HepG2 (cell line): Measurements from ENCODE around the gene PRELID2. TPM values are rescaled to one million over a fixed set of nuclear protein-coding genes. Genes with fewer than 3 reads are reported as not detected.

Experiments
- ATAC-seq: fragments of 200-7000 bp; cut with Tn5 transposase; 3 replicates; pipeline ENCODE4 v1.9.1; 2020; ENCODE audit warnings: mild to moderate bottlenecking, moderate library complexity
- BruUV-seq: library from RNA; stranded (reverse); fragments of 400-500 nt; replicated peaks from 2 replicates; lab custom pipeline; 2021; lab: Mats Ljungman, UMichigan
- CTCF ChIA-PET: fragments of 300-600 bp; formaldehyde crosslinking; extraction: SDS; loops from one replicate; lab custom pipeline; 2021; ENCODE audit warnings: low total read pairs, inconsistent platforms, low intra/inter-chr PET ratio; lab: Yijun Ruan, JAX
- POLR2A ChIA-PET: fragments of 350-600 bp; sonication (Branson Sonifier 250); formaldehyde crosslinking; loops from one replicate; lab custom pipeline; 2020; ENCODE audit warnings: antibody characterized with exemption, inconsistent platforms; lab: Yijun Ruan, JAX
- DNase-seq: peaks from one replicate; pipeline ENCODE4 v3.0.0-alpha.2; 2015; ENCODE audit warnings: low spot score
- FAIRE-seq: peaks from 3 replicates; lab custom pipeline; 2011; peaks lifted over from hg19 to GRCh38; lab: Jason Lieb, UNC
- H2AFZ ChIP-seq: one replicate; pipeline ENCODE4 v1.6.1; 2011; ENCODE audit warnings: low read length, inconsistent platforms
- H3K27ac ChIP-seq: fragments of 300-600 bp; 3 replicates; pipeline ENCODE4 v1.8.0; 2011; ENCODE audit warnings: mixed run types, mild to moderate bottlenecking, mixed read lengths, low read length, inconsistent platforms; ENCODE audit not compliant: insufficient read depth; ENCODE audit errors: extremely low read length
- H3K27me3 ChIP-seq, 2 experiments: fragments of 200-600 bp in 1 of 2; 2 replicates in 1 of 2; 3 replicates in 1 of 2; pipeline versions ENCODE4 v1.6.0 to v1.8.0; 2011; ENCODE audit warnings: low read length in 2 of 2, mild to moderate bottlenecking in 2 of 2, moderate library complexity in 2 of 2, inconsistent platforms in 1 of 2; ENCODE audit not compliant: insufficient read depth in 2 of 2, control insufficient read depth in 1 of 2
- H3K36me3 ChIP-seq, 2 experiments: fragments of 200-600 bp in 1 of 2; replicated peaks in 1 of 2; 2 replicates in 1 of 2; 3 replicates in 1 of 2; pipeline versions ENCODE4 v1.5.1 to v1.8.0; 2011; ENCODE audit warnings: low read length in 2 of 2, inconsistent platforms in 1 of 2; ENCODE audit not compliant: insufficient read depth in 2 of 2, control insufficient read depth in 1 of 2
- H3K4me1 ChIP-seq: 2 replicates; pipeline ENCODE4 v1.5.1; 2012; ENCODE audit warnings: low read length, inconsistent platforms; ENCODE audit not compliant: insufficient read depth
- H3K4me2 ChIP-seq: 2 replicates; pipeline ENCODE4 v1.6.0; 2011; ENCODE audit warnings: low read depth, low read length, inconsistent platforms
- H3K4me3 ChIP-seq, 3 experiments: fragments of 200-600 bp in 1 of 3; sonication (generic), shearing (Covaris generic) in 1 of 3; replicated peaks in 1 of 3; 2 replicates each; pipeline ENCODE4 v1.5.1; 2011 to 2016; ENCODE audit warnings: low read length in 3 of 3, inconsistent platforms in 2 of 3, low read depth in 2 of 3, mild to moderate bottlenecking in 2 of 3, control low read depth in 1 of 3, mixed read lengths in 1 of 3; ENCODE audit not compliant: insufficient read depth in 1 of 3
- H3K79me2 ChIP-seq: one replicate; pipeline ENCODE4 v1.6.1; 2011; ENCODE audit warnings: low read length, inconsistent platforms; ENCODE audit not compliant: insufficient read depth
- H3K9ac ChIP-seq: 2 replicates; pipeline ENCODE4 v1.6.0; 2011; ENCODE audit warnings: mild to moderate bottlenecking, low read depth, low read length, inconsistent platforms; ENCODE audit not compliant: insufficient read depth
- H3K9me3 ChIP-seq: 2 replicates; pipeline ENCODE4 v1.5.1; 2012; ENCODE audit warnings: mild to moderate bottlenecking, low read length
- H4K20me1 ChIP-seq: 2 replicates; pipeline ENCODE4 v1.6.0; 2011; ENCODE audit warnings: inconsistent platforms, mild to moderate bottlenecking, low read length, moderate library complexity; ENCODE audit not compliant: insufficient read depth
- ARID2 ChIP-seq: sonication (generic); formaldehyde crosslinking; IDR thresholded peaks from 2 replicates; pipeline ENCODE4 v1.8.1; 2022; ENCODE audit warnings: mild to moderate bottlenecking, missing genetic modification reagents, borderline replicate concordance
- CCDC6 ChIP-seq: sonication (generic); formaldehyde crosslinking; IDR thresholded peaks from 2 replicates; pipeline ENCODE4 v1.8.1; 2022; ENCODE audit warnings: mild to moderate bottlenecking, missing genetic modification reagents, moderate library complexity
- ELK4 ChIP-seq: sonication (generic); formaldehyde crosslinking; IDR thresholded peaks from 2 replicates; pipeline ENCODE4 v1.9.0; 2021; ENCODE audit warnings: missing genetic modification reagents, borderline replicate concordance
- ETV5 ChIP-seq: IDR thresholded peaks from 2 replicates; pipeline ENCODE4 v1.6.1; 2018; ENCODE audit warnings: missing biosample characterization, missing genetic modification reagents, inconsistent platforms, borderline replicate concordance
- HMGA1 ChIP-seq: sonication (generic); formaldehyde crosslinking; conservative IDR thresholded peaks from 2 replicates; pipeline ENCODE4 v1.4.0; 2020; ENCODE audit warnings: missing genetic modification reagents
- IRX3 ChIP-seq: sonication (generic); formaldehyde crosslinking; IDR thresholded peaks from 2 replicates; pipeline ENCODE4 v1.8.1; 2023; ENCODE audit warnings: mild to moderate bottlenecking, low read depth, missing genetic modification reagents, borderline replicate concordance
- RELA ChIP-seq: sonication (generic); formaldehyde crosslinking; IDR thresholded peaks from 2 replicates; pipeline ENCODE4 v1.4.0; 2020; ENCODE audit warnings: missing genetic modification reagents
- TGIF2 ChIP-seq: IDR thresholded peaks from 2 replicates; pipeline ENCODE4 v1.6.1; 2016; ENCODE audit warnings: control low read depth, missing compliant biosample characterization
- THAP7 ChIP-seq: sonication (generic); formaldehyde crosslinking; IDR thresholded peaks from 2 replicates; pipeline ENCODE4 v1.8.1; 2023; ENCODE audit warnings: mild to moderate bottlenecking, missing genetic modification reagents
- ZNF777 ChIP-seq: sonication (generic); formaldehyde crosslinking; IDR thresholded peaks from 2 replicates; pipeline ENCODE4 v1.4.0; 2020; ENCODE audit warnings: missing genetic modification reagents
- ZNF792 ChIP-seq: IDR thresholded peaks from 2 replicates; pipeline ENCODE4 v1.6.1; 2016
- WGBS: methylation state at CpG from one replicate; pipeline ENCODE4 v1.1.6; 2017; ENCODE audit warnings: low lambda C conversion rate; 5-methylcytosine and 5-hydroxymethylcytosine counted together
- in situ Hi-C: cut with HindIII; loops from 2 replicates; pipeline ENCODE4 v1.10.0; 2017; ENCODE audit warnings: low pct_unique_long_range_greater_than_20kb; ENCODE audit not compliant: extremely low pct_ligation_motif_present
- intact Hi-C: fragments of 100-400 bp; cut with micrococcal nuclease; formaldehyde crosslinking; loops from one replicate; pipeline ENCODE4 v1.10.0; 2022; ENCODE audit not compliant: unreplicated experiment
- polyA plus RNA-seq, 8 experiments: library from polyadenylated mRNA; depleted of rRNA in 3 of 8; stranded (reverse) in 7 of 8; unstranded in 1 of 8; fragments of >200 nt; fragmentation: Illumina TruSeq in 4 of 8; extraction: Trizol in 4 of 8; gene quantifications; 2 replicates each; pipeline versions ENCODE4 v1.2.1 to v1.2.3, GENCODE V29; 2011 to 2016; ENCODE audit warnings: low read depth in 4 of 8, missing spikeins in 1 of 8, mixed read lengths in 1 of 8; ENCODE audit not compliant: insufficient read depth in 1 of 8
- total RNA-seq, 5 experiments: library from RNA; depleted of rRNA; stranded (reverse); fragments of >200 nt; fragmentation: Illumina TruSeq; extraction: Trizol; gene quantifications; 2 replicates each; pipeline ENCODE4 v1.2.3, GENCODE V29; 2016; ENCODE audit warnings: low read depth in 1 of 5

PRELID2 gene
- total and polyA plus RNA-seq, 2 of the 13 experiments (the other 11 are each of a cell fraction or from before 2014, with no cell fraction given) = 10.0 to 22.9 TPM

GRCh38 chr5:145787996-145788395 lies 47.1 kb downstream of the PRELID2 start:
- Histone ChIP-seq H3K9ac (no peak overlapping the region), H3K79me2 (no peaks in the 10 kb centered on the region), H2AFZ (no peak overlapping the region), H3K4me3 (no peak overlapping the region), H4K20me1 (no peaks in the 10 kb centered on the region), H3K27me3 (no peaks in the 10 kb centered on the region), H3K4me1 (no peaks in the 10 kb centered on the region), H3K36me3 (no peaks in the 10 kb centered on the region), H3K27ac (no peak overlapping the region), H3K9me3 (no peaks in the 10 kb centered on the region), H3K4me2 (no peak overlapping the region)
- CTCF ChIA-PET = no interaction called here
- in situ Hi-C loops = no loop called here
- no TSS peak for BruUV-seq
- WGBS = 0% methylated on average over 1 of the region's 1 CpG
- POLR2A ChIA-PET = no interaction called here
- ATAC-seq (no peak), DNase-seq (no peak), FAIRE-seq (no peak)
- TF ChIP-seq ELK4 (CRISPR knock-in tag) (no peak), ETV5 (CRISPR knock-in tag) (no peak), ARID2 (CRISPR knock-in tag) (no peak), ZNF792 (no peak), IRX3 (no peak), RELA (no peak), CCDC6 (CRISPR knock-in tag) (no peak), ZNF777 (no peak), HMGA1 (no peak), THAP7 (CRISPR knock-in tag) (no peak), TGIF2 (CRISPR knock-in tag) (no peak)
- intact Hi-C loops = no loop called here
